Measurements from ENCODE around the gene ALG2. TPM values are rescaled to one million over a fixed set of nuclear protein-coding genes. Genes with fewer than 3 reads are reported as not detected.

The ALG2 gene
- total and polyA plus RNA-seq, 2 of the 13 experiments (the other 11 are each of a cell fraction or from before 2014, with no cell fraction given): 46.2 to 49.0 TPM

DNA sequence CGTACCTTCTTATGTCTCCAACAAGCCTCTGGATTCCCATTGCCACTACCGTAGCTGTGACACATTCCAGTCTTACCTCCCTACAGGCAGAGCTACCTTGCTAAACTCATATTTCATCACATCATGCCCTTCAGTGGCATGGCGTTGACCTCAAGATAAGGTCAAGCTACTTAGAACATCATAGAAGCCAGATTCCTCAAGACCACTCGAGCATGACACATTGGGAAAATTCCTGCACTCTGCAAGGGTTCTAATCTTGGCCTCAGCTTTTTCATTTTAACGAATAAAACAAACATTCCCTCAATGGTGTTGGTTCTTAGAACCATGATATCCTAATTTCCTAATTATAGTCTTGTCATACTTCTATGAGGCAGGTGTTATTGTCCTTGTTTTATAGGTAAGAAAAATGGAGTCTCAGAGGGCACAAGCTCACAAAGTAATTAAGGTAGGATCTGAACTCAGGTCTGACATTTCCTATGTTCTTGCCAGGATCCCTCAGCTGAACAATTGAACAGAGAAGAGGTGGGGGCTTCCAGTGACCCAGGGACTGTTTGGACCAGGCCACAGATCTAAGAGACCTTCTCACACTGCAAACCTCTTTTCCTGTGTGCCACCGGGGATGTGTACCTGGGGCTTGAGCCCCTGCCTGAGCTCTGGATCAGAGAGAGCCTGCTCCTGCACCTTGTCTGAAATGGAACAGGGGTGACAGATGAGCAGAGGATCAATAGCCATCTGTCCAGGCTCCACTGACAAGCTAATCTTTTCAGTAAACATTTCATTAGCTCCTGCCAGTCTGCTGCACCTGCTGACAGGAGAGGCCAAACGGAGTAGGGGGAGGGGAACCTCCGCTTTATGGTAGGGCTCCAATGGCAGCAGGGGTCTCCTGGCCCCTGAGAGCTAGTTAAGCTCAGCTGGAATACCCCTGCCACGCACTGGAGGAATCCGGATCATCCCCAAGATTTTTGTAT is 49.3 kb downstream of the ALG2 start (continued):
- no peak for TF ChIP-seq CBX2 (IDR thresholded peaks at IDR 0.05; ENCODE audit: low read depth, low read length)
- no peak for TF ChIP-seq CBX2 (CRISPR knock-in tag; IDR thresholded peaks at IDR 0.05; ENCODE audit: low read depth)
- no peak for TF ChIP-seq ZKSCAN8 (CRISPR knock-in tag; IDR thresholded peaks at IDR 0.05; ENCODE audit: borderline replicate concordance)
- TF ChIP-seq CREBL2 (CRISPR knock-in tag; IDR thresholded peaks at IDR 0.05; ENCODE audit: borderline replicate concordance): no peak
- no peak for TF ChIP-seq TSC22D2 (CRISPR knock-in tag; IDR thresholded peaks at IDR 0.05; ENCODE audit: borderline replicate concordance)
- TF ChIP-seq NFYC (CRISPR knock-in tag; IDR thresholded peaks at IDR 0.05): no peak
- peak; percentile 31; the same call in 1 of the 2 replicates for TF ChIP-seq THAP11 (CRISPR knock-in tag; IDR thresholded peaks at IDR 0.05)
- no peak for TF ChIP-seq RBM22 (optimal IDR thresholded peaks at IDR 0.05; ENCODE audit: low read length)
- TF ChIP-seq RXRB (CRISPR knock-in tag; IDR thresholded peaks at IDR 0.05; ENCODE audit: borderline replicate concordance): peak; percentile 89
- no peak for TF ChIP-seq ZNF792 (CRISPR knock-in tag; IDR thresholded peaks at IDR 0.05)
- TF ChIP-seq THRA (CRISPR knock-in tag; IDR thresholded peaks at IDR 0.05; ENCODE audit: borderline replicate concordance): peak; percentile 84; the same call in 1 of the 2 replicates
- no peak for TF ChIP-seq ZSCAN12 (CRISPR knock-in tag; IDR thresholded peaks at IDR 0.05)
- TF ChIP-seq, protein P1, sequence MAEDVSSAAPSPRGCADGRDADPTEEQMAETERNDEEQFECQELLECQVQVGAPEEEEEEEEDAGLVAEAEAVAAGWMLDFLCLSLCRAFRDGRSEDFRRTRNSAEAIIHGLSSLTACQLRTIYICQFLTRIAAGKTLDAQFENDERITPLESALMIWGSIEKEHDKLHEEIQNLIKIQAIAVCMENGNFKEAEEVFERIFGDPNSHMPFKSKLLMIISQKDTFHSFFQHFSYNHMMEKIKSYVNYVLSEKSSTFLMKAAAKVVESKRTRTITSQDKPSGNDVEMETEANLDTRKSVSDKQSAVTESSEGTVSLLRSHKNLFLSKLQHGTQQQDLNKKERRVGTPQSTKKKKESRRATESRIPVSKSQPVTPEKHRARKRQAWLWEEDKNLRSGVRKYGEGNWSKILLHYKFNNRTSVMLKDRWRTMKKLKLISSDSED (CRISPR knock-in tag; IDR thresholded peaks at IDR 0.05): no peak
- TF ChIP-seq SNAPC2 (CRISPR knock-in tag; IDR thresholded peaks at IDR 0.05): no peak
- TF ChIP-seq ZMAT3 (CRISPR knock-in tag; conservative IDR thresholded peaks at IDR 0.05): no peak
- TF ChIP-seq HES4 (CRISPR knock-in tag; IDR thresholded peaks at IDR 0.05; ENCODE audit: borderline replicate concordance): no peak
- peak; percentile 69; the same call in 1 of the 2 replicates for TF ChIP-seq ZSCAN31 (CRISPR knock-in tag; IDR thresholded peaks at IDR 0.05; ENCODE audit: low read depth)
- TF ChIP-seq, protein P2, sequence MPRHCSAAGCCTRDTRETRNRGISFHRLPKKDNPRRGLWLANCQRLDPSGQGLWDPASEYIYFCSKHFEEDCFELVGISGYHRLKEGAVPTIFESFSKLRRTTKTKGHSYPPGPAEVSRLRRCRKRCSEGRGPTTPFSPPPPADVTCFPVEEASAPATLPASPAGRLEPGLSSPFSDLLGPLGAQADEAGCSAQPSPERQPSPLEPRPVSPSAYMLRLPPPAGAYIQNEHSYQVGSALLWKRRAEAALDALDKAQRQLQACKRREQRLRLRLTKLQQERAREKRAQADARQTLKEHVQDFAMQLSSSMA (CRISPR knock-in tag; IDR thresholded peaks at IDR 0.05): peak; percentile 59; the same call in 1 of the 2 replicates
- TF ChIP-seq MBNL3 (CRISPR knock-in tag; conservative IDR thresholded peaks at IDR 0.05): no peak
- TF ChIP-seq, protein P3, sequence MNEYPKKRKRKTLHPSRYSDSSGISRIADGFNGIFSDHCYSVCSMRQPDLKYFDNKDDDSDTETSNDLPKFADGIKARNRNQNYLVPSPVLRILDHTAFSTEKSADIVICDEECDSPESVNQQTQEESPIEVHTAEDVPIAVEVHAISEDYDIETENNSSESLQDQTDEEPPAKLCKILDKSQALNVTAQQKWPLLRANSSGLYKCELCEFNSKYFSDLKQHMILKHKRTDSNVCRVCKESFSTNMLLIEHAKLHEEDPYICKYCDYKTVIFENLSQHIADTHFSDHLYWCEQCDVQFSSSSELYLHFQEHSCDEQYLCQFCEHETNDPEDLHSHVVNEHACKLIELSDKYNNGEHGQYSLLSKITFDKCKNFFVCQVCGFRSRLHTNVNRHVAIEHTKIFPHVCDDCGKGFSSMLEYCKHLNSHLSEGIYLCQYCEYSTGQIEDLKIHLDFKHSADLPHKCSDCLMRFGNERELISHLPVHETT (CRISPR knock-in tag; conservative IDR thresholded peaks at IDR 0.05): no peak
- TF ChIP-seq, protein P4, sequence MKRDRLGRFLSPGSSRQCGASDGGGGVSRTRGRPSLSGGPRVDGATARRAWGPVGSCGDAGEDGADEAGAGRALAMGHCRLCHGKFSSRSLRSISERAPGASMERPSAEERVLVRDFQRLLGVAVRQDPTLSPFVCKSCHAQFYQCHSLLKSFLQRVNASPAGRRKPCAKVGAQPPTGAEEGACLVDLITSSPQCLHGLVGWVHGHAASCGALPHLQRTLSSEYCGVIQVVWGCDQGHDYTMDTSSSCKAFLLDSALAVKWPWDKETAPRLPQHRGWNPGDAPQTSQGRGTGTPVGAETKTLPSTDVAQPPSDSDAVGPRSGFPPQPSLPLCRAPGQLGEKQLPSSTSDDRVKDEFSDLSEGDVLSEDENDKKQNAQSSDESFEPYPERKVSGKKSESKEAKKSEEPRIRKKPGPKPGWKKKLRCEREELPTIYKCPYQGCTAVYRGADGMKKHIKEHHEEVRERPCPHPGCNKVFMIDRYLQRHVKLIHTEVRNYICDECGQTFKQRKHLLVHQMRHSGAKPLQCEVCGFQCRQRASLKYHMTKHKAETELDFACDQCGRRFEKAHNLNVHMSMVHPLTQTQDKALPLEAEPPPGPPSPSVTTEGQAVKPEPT (CRISPR knock-in tag; IDR thresholded peaks at IDR 0.05; ENCODE audit: low read depth): no peak
- TF ChIP-seq TAF15 (IDR thresholded peaks at IDR 0.05; ENCODE audit: low read depth, low read length, poor library complexity, severe bottlenecking): no peak
- TF ChIP-seq EEA1 (CRISPR knock-in tag; IDR thresholded peaks at IDR 0.05; ENCODE audit: borderline replicate concordance): no peak

Measured in HepG2 (cell line).